Left lung (tissue), 10 donors: ENCODE data around the gene ALDH1L2. TPM values are rescaled to one million over a fixed set of nuclear protein-coding genes. Genes with fewer than 3 reads are reported as not detected.
A peak's percentile ranks its signal among the peaks of the same experiment; 100 is the strongest.

Experiments used
- ATAC-seq: fragments of 200-7000 bp; cut with Tn5 transposase; one replicate; pipeline ENCODE4 v1.9.1; 2020; ENCODE audit warnings: moderate library complexity
- DNase-seq, 4 donors: peaks; one replicate each; pipeline ENCODE4 v3.0.0-alpha.2; 2013 to 2020
- H3K27ac ChIP-seq, 2 donors: fragments of 200-600 bp; sonication (generic) in 1 of 2; one replicate each; pipeline versions ENCODE4 v1.5.0 to v1.8.0; 2020 to 2021
- H3K27me3 ChIP-seq, 2 donors: fragments of 200-600 bp; sonication (generic) in 1 of 2; one replicate each; pipeline versions ENCODE4 v1.5.0 to v1.8.0; 2020 to 2021
- H3K36me3 ChIP-seq, 2 donors: fragments of 200-600 bp; sonication (generic) in 1 of 2; one replicate each; pipeline versions ENCODE4 v1.5.0 to v1.8.0; 2020 to 2021
- H3K4me1 ChIP-seq, 2 donors: fragments of 200-600 bp; one replicate each; pipeline ENCODE4 v1.8.0; 2021
- H3K4me3 ChIP-seq, 2 donors: fragments of 200-600 bp; sonication (generic) in 1 of 2; one replicate each; pipeline versions ENCODE4 v1.5.0 to v1.8.0; 2020 to 2021; ENCODE audit warnings: mild to moderate bottlenecking in 1 of 2
- H3K9me3 ChIP-seq, 2 donors: fragments of 200-600 bp; sonication (generic) in 1 of 2; one replicate each; pipeline versions ENCODE4 v1.5.0 to v1.8.0; 2020 to 2021
- CTCF ChIP-seq, 2 donors: fragments of 200-600 bp; sonication (generic) in 1 of 2; IDR thresholded peaks; one replicate each; pipeline versions ENCODE4 v1.5.0 to v1.8.0; 2021; ENCODE audit warnings: antibody characterized with exemption in 2 of 2
- intact Hi-C, 2 donors: fragments of 100-400 bp; cut with DNase I; formaldehyde crosslinking; loops; one replicate each; pipeline versions ENCODE4 v1.11.2 to v1.14.2; 2022
- polyA plus RNA-seq, 6 donors: library from polyadenylated mRNA; unstranded; fragments of 120-200 nt; gene quantifications; one replicate each; pipeline ENCODE4 v1.2.1, GENCODE V29; 2013; ENCODE audit not compliant: insufficient read length in 6 of 6
- total RNA-seq, 2 donors: library from RNA; stranded (reverse); fragmentation: NEBNext Ultra II Directional; extraction: Animal tissue kit (Norgen Biotek cat#: 25700); gene quantifications; one replicate each; pipeline ENCODE4 v1.2.1, GENCODE V29; 2021
- donor health status: DM: no; HTN: yes; CAD: no.
- donor health status: DM: no; HTN: no; CAD: no.

The ALDH1L2 gene
- total and polyA plus RNA-seq, 8 donors = 3.1 to 29.3 (median 4.6) TPM

GRCh38 chr12:105064564-105065178, 19.6 kb downstream of the ALDH1L2 start:
- no peak for TF ChIP-seq CTCF (IDR thresholded peaks at IDR 0.05)
- no peaks in the 10 kb centered on the region for H3K27me3 ChIP-seq
- intact Hi-C loops = no loop called here
- no peaks in the 10 kb centered on the region for H3K4me1 ChIP-seq
- no peak overlapping the region for H3K27ac ChIP-seq
- DNase-seq (no peak), ATAC-seq (peak; percentile 69)
- H3K36me3 ChIP-seq = peaks cover 0 to 18% of the 10 kb centered on the region in 2 donors
- no peak overlapping the region for H3K4me3 ChIP-seq
- H3K9me3 ChIP-seq = no peaks in the 10 kb centered on the region

- H3K36me3 ChIP-seq = peaks cover 0 to 20% of the 10 kb centered on the region in 2 donors
- no peak overlapping the region for H3K4me3 ChIP-seq
- no peak for ATAC-seq
- no peaks in the 10 kb centered on the region for H3K4me1 ChIP-seq
- H3K27me3 ChIP-seq = no peaks in the 10 kb centered on the region
- peaks cover 0 to 14% of the 10 kb centered on the region in 2 donors for H3K9me3 ChIP-seq
- H3K27ac ChIP-seq = no peak overlapping the region
- intact Hi-C loops = no loop called here
- no peak for TF ChIP-seq CTCF (IDR thresholded peaks at IDR 0.05)
- no peak for DNase-seq
Observed at GRCh38 chr12:105060715-105061378, 23.4 kb downstream of the ALDH1L2 start.

- H3K4me3 ChIP-seq = no peak overlapping the region
- peaks cover 0 to 17% of the 10 kb centered on the region in 2 donors for H3K9me3 ChIP-seq
- no peak for TF ChIP-seq CTCF (IDR thresholded peaks at IDR 0.05)
- H3K27ac ChIP-seq = no peak overlapping the region
- ATAC-seq (no peak), DNase-seq (no peak)
- peaks cover 0 to 12% of the 10 kb centered on the region in 2 donors for H3K36me3 ChIP-seq
- peaks cover 0 to 8% of the 10 kb centered on the region in 2 donors for H3K4me1 ChIP-seq
- H3K27me3 ChIP-seq = no peaks in the 10 kb centered on the region
- intact Hi-C loops = no loop called here
Observed at GRCh38 chr12:105057174-105057573, 27.1 kb downstream of the ALDH1L2 start.

- Histone ChIP-seq H3K27me3 (no peaks in the 10 kb centered on the region), H3K4me1 (peaks cover 0 to 8% of the 10 kb centered on the region in 2 donors), H3K36me3 (peaks cover 0 to 10% of the 10 kb centered on the region in 2 donors), H3K27ac (no peak overlapping the region), H3K4me3 (no peak overlapping the region), H3K9me3 (peaks cover 0 to 17% of the 10 kb centered on the region in 2 donors)
- ATAC-seq = peak; percentile 97
- peak; percentile 90 to 95 for TF ChIP-seq CTCF (IDR thresholded peaks at IDR 0.05)
- peak in 3 of 4 donors; percentile 49 to 80 (median 67) for DNase-seq
- intact Hi-C loops = no loop called here
Observed at GRCh38 chr12:105053116-105053572, 31.1 kb downstream of the ALDH1L2 start.

GRCh38 chr12:105051981-105052380, 32.3 kb downstream of the ALDH1L2 start:
- Histone ChIP-seq H3K9me3 (peaks cover 0 to 14% of the 10 kb centered on the region in 2 donors), H3K4me1 (peaks cover 0 to 8% of the 10 kb centered on the region in 2 donors), H3K4me3 (no peak overlapping the region), H3K27me3 (no peaks in the 10 kb centered on the region), H3K27ac (no peak overlapping the region), H3K36me3 (peaks cover 0 to 11% of the 10 kb centered on the region in 2 donors)
- ATAC-seq (no peak), DNase-seq (no peak)
- intact Hi-C loops = no loop called here
- TF ChIP-seq CTCF (IDR thresholded peaks at IDR 0.05) = no peak
